Measurements from ENCODE around the gene RMP24.

DNA sequence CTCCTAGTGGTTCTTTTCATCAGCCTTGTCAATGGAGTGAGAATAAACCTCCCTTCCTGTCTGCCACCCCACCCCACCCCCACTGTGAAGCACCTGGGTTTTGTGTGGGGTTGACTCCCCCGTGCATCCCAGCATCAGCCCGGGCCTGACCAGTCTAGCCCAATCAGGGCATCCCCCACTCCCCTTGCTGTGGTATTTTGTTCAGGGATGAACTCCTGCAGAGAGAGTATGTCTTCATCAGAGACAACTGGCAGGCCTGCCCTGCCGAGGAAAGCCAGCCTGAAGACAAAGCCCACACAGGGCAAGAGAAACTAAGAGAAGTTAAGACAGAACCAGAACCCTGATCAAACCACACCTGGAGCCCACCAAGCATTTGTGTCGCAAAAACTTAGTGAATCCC is 36.7 kb upstream of the RMP24 start:
- TF ChIP-seq SMC3 (IDR thresholded peaks at IDR 0.05; ENCODE audit: low read depth, low read length) (no peak), POLR2A (IDR thresholded peaks at IDR 0.05; ENCODE audit: low read depth, low read length) (no peak), MAZ (IDR thresholded peaks at IDR 0.05; ENCODE audit: borderline replicate concordance, low read depth, low read length) (no peak), MAFK (IDR thresholded peaks at IDR 0.05; ENCODE audit: low read depth, low read length) (no peak), NFE2L2 (IDR thresholded peaks at IDR 0.05; ENCODE audit: low read depth, low read length) (no peak), CEBPB (IDR thresholded peaks at IDR 0.05; ENCODE audit: low read depth, low read length) (no peak), FOS (IDR thresholded peaks at IDR 0.05; ENCODE audit: low read depth, low read length) (no peak)
- TF ChIP-seq, protein P1, sequence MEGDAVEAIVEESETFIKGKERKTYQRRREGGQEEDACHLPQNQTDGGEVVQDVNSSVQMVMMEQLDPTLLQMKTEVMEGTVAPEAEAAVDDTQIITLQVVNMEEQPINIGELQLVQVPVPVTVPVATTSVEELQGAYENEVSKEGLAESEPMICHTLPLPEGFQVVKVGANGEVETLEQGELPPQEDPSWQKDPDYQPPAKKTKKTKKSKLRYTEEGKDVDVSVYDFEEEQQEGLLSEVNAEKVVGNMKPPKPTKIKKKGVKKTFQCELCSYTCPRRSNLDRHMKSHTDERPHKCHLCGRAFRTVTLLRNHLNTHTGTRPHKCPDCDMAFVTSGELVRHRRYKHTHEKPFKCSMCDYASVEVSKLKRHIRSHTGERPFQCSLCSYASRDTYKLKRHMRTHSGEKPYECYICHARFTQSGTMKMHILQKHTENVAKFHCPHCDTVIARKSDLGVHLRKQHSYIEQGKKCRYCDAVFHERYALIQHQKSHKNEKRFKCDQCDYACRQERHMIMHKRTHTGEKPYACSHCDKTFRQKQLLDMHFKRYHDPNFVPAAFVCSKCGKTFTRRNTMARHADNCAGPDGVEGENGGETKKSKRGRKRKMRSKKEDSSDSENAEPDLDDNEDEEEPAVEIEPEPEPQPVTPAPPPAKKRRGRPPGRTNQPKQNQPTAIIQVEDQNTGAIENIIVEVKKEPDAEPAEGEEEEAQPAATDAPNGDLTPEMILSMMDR (conservative IDR thresholded peaks at IDR 0.05; ENCODE audit: low read depth, low read length), result no peak
- TF ChIP-seq, protein P2, sequence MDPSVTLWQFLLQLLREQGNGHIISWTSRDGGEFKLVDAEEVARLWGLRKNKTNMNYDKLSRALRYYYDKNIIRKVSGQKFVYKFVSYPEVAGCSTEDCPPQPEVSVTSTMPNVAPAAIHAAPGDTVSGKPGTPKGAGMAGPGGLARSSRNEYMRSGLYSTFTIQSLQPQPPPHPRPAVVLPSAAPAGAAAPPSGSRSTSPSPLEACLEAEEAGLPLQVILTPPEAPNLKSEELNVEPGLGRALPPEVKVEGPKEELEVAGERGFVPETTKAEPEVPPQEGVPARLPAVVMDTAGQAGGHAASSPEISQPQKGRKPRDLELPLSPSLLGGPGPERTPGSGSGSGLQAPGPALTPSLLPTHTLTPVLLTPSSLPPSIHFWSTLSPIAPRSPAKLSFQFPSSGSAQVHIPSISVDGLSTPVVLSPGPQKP (IDR thresholded peaks at IDR 0.05; ENCODE audit: borderline replicate concordance, low read depth, low read length), result no peak
- TF ChIP-seq, protein P3, sequence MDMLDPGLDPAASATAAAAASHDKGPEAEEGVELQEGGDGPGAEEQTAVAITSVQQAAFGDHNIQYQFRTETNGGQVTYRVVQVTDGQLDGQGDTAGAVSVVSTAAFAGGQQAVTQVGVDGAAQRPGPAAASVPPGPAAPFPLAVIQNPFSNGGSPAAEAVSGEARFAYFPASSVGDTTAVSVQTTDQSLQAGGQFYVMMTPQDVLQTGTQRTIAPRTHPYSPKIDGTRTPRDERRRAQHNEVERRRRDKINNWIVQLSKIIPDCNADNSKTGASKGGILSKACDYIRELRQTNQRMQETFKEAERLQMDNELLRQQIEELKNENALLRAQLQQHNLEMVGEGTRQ (IDR thresholded peaks at IDR 0.05; ENCODE audit: low read depth, low read length), result no peak

Measured in IMR-90 (cell line).